HG03066 (cell line): ENCODE measurements around the gene GBF1.

Source experiments
- ATAC-seq: cut with Tn5 transposase; IDR thresholded peaks from one replicate; pipeline ENCODE4 v1.9.1; 2021; ENCODE audit warnings: low read depth; ENCODE audit not compliant: unreplicated experiment

Gene GBF1

DNA sequence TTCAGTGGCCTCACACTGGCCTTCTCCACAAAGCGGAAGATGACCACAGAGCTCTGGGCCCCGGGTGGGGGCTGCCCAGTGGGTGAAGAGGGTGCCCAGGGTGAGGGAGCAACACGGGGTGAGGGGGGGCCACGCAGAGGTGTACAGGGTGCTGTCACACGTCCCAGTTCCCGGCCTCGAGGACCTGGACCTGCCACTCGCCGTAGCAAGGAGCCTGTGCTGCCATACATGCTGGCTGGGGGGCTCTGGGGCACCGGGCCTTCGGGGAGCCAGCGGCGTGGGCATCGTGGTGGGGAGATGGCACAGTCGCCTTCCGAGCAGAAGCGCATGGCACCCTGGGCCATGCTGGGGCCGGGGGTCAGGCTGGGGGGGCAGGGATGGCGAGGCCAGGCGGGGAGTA is 171.4 kb downstream of the GBF1 start:
- no peak for ATAC-seq

DNA sequence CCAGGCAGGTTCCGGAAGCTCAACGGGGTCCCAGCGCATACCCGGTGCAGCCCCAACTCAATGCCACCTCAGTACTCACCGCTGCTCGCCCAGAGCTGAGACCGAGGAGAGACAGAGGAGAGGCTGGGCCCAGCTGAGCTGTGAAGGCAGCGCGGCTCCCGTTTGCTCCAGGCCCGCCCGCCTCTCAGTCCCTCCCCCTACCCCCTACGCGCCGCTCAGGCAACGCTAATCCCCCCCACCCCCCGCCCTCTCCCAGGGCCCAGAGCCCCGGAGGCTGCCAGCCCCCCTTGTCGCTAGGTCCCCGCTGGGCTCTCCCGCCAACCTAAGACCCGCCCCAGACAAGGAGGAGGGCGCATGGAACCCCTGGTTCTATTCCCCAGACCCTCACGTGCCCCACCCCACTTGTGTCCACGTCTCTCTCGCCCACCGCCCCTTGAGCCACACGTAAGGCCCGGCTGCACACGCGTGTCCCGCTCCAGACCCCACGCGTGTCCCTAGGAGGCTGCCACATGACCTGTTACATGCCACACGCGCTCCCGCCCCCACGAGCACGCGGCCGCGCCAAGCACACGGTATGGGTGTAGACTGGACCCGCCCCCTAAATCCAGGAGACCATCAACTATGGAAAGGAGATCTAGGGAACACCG is 173.4 kb downstream of the GBF1 start, which contains the start of gene PSD:
Gene PSD (minus strand): TSS at position 164 of the 647 bp plus-strand sequence. CDS start 1,747 bp downstream, outside the sequence.
- no peak for ATAC-seq

DNA sequence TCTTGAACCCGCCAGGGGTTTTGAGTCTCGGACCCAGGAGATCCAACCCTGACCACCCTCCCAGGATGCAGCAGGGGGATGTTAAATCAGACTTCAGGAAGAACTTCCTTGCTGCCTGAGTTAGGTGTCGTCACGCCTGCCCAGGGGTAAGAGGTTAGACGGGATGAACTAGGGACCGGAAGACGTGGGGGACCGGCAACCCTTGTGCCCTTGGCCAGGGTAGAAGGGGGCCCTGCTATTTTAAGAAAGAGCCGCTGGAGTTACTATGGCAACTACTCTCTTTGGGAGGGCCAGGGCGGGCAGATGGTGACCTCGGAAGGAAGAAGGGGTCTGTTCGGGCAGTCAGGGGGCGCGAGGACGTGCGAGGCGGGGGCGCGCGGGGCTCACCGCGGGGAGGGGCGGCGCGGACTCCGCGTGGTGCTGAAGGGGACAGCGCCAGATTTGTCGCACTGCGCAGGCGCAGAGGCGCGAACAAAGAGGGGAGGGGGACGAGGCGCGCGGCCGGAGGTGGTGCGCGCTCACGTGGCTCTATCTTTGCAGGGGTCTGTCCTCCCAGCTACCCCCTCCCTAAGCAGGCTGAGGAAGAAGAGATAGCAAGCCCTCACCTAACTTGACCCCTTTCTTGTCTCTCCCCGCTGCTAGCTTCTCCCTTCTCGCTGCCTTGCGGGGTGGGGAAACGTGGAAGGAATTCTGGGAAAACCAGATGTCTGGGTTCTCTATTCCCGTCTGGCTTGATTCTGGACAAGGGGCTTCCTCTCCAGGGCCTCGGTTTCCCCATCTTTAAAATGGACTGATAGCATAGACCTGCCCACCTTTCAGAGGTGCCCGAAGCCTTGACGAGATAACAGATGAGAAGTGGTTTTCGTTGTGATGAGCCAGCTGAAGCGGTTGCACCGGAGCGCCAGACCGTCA is 174.2 kb downstream of the GBF1 start:
- ATAC-seq = no peak

DNA sequence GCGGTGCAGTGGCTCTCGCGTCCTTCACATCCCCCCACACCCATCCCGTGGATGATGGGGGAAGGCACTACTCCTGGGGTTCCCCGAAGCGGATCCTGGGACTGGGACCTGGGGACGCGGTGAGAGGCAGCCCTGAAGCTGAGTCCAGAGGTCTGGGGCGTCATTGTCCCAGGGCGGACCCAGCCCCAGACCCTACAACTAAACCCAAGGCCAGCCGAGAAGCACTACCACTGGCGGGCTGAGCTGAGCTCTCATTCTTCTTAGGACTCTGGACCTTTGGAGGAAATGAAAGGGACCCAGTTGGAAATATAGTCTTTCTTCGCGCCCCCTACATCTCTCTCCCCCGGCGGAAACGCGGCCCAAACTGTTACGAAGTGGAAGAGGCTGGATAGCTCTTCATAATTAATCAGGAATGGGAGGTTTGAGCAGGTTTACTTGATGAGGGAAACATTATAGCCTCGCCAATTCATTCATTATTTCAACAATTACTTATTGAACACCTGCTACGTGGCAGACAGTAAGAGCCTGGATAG is 174.9 kb downstream of the GBF1 start:
- no peak for ATAC-seq

DNA sequence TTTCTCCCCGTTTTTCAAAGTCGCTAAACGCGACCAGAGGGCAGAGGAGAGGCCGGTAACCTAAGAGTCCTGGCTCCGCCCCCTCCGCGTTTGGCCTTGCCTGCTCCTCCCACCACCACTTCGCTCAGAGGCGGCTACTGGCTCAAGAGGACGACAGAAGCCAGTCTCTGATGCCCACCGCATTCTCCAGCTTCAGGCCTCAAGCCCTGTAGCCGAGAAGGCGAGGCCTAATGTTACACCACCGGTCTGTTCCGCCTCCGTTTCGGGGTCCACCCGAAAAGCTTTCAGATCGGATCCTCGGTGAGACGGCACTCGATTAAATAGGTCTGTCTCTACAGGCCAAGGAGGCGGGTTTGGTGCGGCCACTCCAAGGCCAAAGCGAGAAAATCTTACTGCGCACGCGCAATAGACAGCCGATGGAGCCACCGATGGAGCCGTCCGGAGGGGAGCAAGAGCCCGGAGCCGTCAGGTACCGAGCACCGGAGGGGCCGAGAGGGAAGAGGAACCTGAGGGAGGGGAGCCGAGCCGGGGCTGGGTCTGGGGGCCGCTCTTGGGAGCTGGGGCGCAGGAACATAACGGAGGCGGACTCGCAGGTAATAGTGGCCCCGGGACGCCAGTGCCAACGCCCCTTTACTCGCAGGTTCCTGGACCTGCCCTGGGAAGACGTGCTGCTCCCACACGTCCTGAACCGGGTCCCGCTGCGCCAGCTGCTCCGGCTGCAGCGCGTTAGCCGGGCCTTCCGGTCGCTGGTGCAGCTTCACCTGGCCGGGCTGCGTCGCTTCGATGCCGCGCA is 175.6 kb downstream of the GBF1 start, which contains the start of gene FBXL15:
Gene FBXL15 (plus strand): TSS at position 123 of the 793 bp plus-strand sequence. CDS start 294 bp downstream, at position 417.
- ATAC-seq = peak; percentile 66

DNA sequence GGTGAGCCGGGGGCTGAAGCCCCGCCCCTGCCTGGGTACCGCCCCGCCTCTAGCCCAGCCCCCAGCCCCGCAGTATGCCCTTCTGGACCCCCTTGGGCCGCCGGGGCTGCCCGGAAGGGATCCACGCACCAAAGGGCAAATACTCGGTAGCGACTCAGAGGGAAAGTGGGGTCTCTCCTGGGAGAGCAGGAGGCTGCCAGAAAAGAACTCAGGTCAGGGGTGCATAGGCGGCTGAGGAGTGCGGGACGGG is 176.1 kb downstream of the GBF1 start:
- ATAC-seq = no peak

DNA sequence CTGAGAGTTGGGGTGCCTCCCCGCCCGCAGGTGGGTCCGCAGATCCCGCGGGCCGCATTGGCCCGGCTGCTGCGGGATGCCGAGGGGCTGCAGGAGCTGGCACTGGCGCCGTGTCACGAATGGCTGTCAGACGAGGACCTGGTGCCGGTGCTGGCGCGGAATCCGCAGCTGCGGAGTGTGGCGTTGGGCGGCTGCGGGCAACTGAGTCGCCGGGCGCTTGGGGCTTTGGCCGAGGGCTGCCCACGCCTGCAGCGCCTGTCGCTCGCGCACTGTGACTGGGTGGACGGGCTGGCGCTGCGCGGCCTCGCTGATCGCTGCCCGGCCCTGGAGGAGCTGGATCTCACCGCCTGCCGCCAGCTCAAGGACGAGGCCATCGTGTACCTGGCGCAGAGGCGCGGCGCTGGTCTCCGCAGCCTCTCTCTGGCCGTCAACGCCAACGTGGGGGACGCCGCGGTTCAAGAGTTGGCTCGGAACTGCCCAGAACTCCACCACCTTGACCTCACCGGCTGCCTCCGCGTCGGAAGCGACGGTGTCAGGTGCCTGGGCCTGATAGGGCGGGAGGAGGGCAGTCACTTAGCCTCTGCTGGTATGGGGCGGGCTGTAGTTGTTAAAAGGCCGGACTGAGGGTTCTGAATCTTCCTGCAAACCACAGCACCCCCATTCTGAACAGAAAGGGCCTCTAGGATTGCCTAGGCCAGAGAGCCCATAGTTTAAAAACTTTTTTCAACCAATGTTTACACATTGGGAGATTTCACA is 176.6 kb downstream of the GBF1 start:
- ATAC-seq = no peak

DNA sequence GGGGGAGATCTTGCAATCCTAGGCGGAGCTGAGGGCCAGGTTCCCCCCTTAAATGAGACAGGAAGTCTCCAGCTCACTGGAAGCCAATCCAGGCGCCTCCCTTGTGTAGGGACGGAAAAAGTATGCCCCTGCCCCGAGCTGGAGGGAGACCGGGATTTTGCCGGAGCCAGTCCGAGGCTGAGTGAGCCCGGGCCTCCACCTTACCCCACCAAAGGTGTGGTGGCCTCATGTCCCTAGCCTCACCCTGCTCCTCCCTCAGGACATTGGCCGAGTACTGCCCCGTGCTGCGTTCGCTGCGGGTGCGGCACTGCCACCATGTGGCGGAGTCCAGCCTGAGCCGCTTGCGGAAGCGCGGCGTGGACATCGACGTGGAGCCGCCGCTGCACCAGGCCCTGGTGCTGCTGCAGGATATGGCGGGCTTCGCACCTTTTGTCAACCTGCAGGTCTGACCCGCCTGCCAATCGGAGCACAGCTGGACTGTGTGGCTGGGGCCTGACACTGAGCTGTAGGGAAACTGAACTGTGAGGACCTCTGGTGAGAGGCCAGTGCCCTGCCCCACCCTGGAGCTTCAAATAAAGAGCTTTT is 177.3 kb downstream of the GBF1 start:
- ATAC-seq = no peak

DNA sequence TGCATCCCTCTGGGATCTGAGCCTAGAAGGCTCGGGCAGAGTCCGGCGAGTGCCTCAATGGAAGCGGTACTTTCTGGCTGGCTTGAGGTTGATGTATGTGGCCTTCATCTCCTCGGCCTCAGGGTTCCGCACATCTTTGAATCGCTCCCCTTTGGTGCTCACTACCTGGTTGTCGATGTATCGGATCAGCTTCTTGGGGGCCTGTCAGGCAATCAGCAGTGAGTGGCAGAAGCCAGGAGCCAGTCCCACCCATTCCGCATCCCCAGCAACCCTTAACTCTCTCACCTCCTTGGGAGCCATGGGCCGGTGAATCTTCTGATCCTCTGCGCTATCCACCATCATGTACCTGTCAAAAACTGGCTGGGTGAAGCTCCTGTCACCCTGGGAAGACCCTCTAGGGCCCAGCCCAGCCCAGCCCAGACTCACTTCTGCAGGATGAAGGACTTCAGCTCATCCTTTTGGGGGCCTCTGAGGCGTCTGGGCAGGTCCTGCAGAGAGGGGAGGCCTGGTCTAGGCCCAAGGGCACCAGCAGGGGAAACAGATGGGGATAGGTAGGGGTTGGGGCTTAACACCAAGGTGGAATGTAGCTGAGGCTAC is 178.1 kb downstream of the GBF1 start:
- no peak for ATAC-seq

DNA sequence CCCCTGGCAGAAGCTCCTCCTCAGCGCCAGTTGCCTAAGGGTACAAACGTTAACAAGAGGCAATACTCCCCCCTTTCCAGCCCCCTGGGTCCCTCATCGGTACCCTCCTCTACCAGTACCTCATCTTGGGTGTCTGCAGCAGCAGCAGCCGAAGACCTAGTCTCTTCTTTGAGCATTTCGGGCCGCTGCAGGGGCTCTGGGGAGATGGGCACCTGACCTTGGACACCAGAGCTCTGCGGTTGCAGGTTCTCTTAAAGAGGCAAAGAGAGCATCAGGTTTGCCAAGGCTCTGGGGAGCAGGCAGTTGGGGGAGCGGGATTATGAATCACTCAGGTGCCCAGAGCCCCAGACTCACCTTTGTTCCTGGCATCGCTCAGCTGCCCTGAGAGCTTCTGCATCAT is 178.8 kb downstream of the GBF1 start:
- no peak for ATAC-seq

DNA sequence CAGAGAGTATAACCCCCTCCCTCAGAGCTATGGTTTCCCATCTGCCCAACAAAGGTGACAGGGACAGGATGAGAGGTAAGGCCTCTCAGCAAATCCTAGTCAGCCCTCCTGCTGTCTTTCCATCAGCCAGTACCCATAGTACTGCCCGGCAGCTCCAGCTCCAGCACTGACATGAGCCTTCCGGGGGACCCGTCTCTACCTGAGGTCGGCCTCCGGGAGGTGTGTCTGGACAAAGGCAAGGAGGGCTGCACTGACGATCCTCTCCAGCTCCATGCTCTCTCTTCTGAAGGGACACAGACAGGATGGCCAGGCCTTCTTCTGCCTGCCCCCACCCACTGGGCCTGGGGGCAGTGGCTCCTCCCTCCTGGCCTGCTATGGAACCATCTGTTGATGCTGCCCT is 179.6 kb downstream of the GBF1 start:
- no peak for ATAC-seq

DNA sequence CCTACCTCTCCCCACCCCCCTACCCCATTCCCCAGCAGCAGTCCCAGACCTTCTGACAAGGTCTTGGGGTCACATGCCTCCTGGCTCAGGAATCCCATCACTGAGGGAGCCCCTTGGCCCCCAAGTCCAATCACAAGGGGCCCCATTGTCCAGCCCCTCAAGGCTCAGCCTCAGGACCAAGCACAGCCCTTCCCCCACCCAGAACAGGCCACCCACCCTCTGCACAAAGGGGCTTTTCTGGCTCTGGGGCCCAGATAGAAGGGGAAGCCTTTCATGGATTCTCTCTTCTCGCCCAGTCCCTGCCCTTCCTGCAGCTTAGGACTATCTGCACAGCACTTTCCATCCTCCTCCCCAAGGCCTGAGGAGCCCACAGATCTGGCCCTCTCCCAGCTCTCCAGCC is 180.1 kb downstream of the GBF1 start:
- no peak for ATAC-seq

DNA sequence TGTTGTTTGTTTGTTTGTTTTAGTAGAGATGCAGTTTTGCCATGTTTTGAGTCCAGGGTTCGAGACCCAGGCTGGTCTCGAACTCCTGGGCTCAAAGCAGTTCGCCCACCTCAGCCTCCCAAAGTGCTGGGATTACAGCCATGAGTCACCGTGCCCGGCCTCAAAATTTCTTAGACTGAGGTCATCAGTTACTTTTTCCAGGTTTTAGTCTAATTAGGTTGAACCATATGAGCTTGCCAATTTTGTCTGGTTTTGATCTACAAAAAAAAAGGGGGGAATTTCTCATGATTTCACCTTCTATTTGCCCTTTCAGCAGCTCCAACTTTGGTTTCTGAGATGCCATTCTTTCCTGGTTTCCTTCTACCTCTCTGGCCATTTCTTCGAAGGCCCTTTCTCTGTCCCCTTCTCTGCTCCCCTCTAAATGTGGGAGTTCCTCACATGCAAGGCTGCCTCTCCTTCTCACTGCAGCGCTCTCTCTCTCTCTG is 181.5 kb downstream of the GBF1 start:
- ATAC-seq = no peak

DNA sequence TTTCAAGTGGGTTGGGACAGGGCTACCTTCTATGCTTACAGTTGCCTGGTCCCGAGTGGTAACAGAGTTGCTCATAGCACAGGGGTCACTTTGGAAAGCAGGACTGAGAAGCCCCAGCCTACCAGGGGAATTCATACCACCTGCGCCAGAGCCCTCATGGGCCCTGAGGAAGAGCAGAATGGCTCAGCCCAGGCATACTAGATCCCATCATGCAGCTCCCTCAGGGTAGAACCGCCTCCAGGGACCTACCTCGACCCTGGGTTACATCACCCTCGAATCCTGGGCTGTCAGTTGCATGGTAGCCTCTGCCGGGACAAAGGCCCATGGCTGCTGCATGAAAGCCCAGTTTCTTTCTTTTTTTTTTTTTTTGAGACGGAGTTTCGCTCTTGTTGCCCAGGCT is 184.1 kb downstream of the GBF1 start:
- no peak for ATAC-seq

DNA sequence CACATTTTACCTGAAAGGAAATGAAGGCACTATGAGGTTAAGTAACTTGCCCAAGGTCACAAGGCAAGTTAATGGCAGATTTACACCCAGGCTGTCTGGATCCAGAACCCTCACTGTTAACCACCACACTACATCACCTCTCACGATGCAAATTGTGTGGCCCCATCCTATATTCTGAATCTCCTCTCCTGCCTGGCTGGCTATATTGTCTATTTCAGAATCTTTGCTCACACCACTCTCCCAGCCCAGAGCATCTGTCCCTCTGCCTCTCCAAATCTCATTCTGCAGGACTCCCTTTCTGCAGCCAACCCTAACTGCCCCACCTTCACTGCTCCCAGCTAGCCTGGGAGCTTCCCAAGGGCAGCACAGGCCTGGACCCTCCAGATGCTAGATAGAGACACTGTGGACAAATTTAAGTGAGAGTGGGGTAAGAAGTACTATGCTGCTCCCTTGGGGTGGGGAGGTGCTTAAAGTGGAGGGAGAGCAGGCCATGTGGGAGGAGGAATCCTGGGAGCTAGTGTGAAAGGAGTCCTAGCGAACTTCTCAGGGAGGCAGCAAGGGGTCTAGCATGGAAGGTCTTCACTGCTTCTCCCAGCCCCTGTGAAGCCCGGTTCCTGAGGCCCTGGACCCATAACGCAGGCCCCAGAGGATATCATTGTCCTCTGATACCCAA is 186.3 kb downstream of the GBF1 start:
- ATAC-seq = no peak
